ENCODE results near the gene RHCE. TPM values are rescaled to one million over a fixed set of nuclear protein-coding genes. Genes with fewer than 3 reads are reported as not detected.

RHCE gene
- total and polyA plus RNA-seq, 2 experiments from 2014 or later = 0.15 to 0.17 TPM

DNA sequence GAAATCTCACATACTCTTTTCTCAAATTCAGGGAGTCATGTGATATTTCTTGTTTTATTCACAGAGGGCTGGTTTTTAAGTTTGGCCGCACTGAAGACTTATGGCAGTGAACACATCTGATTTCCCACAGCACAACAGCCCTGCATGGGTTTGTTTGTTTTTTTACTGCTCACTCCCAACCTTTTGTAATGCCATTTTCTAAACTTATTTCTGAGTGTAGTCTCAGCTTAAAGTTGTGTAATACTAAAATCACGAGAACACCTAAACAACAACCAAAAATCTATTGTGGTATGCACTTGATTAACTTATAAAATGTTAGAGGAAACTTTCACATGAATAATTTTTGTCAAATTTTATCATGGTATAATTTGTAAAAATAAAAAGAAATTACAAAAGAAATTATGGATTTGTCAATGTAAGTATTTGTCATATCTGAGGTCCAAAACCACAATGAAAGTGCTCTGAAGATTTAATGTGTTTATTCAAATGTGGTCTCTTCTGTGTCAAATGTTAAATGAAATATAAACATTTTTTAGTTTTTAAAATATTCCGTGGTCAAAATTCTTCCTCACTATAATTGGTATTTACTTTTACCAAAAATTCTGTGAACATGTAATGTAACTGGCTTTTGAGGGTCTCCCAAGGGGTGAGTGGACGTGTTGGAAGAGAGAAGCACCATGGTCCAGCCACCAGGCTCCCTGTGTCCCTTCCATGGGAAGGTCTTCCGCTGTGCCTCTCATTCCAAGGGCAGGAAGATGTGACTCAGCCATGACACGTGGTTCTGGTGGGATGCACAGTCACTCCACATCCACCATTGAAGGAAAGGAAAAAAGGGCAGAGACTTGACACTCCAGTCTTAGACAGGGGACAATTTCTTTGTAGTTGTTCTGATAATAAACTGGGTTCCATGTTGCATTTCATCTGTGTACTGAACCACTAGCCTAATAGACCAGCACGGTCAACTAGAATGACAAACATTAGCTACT, 59.7 kb downstream of the RHCE start (continued):
- TF ChIP-seq, protein P1, sequence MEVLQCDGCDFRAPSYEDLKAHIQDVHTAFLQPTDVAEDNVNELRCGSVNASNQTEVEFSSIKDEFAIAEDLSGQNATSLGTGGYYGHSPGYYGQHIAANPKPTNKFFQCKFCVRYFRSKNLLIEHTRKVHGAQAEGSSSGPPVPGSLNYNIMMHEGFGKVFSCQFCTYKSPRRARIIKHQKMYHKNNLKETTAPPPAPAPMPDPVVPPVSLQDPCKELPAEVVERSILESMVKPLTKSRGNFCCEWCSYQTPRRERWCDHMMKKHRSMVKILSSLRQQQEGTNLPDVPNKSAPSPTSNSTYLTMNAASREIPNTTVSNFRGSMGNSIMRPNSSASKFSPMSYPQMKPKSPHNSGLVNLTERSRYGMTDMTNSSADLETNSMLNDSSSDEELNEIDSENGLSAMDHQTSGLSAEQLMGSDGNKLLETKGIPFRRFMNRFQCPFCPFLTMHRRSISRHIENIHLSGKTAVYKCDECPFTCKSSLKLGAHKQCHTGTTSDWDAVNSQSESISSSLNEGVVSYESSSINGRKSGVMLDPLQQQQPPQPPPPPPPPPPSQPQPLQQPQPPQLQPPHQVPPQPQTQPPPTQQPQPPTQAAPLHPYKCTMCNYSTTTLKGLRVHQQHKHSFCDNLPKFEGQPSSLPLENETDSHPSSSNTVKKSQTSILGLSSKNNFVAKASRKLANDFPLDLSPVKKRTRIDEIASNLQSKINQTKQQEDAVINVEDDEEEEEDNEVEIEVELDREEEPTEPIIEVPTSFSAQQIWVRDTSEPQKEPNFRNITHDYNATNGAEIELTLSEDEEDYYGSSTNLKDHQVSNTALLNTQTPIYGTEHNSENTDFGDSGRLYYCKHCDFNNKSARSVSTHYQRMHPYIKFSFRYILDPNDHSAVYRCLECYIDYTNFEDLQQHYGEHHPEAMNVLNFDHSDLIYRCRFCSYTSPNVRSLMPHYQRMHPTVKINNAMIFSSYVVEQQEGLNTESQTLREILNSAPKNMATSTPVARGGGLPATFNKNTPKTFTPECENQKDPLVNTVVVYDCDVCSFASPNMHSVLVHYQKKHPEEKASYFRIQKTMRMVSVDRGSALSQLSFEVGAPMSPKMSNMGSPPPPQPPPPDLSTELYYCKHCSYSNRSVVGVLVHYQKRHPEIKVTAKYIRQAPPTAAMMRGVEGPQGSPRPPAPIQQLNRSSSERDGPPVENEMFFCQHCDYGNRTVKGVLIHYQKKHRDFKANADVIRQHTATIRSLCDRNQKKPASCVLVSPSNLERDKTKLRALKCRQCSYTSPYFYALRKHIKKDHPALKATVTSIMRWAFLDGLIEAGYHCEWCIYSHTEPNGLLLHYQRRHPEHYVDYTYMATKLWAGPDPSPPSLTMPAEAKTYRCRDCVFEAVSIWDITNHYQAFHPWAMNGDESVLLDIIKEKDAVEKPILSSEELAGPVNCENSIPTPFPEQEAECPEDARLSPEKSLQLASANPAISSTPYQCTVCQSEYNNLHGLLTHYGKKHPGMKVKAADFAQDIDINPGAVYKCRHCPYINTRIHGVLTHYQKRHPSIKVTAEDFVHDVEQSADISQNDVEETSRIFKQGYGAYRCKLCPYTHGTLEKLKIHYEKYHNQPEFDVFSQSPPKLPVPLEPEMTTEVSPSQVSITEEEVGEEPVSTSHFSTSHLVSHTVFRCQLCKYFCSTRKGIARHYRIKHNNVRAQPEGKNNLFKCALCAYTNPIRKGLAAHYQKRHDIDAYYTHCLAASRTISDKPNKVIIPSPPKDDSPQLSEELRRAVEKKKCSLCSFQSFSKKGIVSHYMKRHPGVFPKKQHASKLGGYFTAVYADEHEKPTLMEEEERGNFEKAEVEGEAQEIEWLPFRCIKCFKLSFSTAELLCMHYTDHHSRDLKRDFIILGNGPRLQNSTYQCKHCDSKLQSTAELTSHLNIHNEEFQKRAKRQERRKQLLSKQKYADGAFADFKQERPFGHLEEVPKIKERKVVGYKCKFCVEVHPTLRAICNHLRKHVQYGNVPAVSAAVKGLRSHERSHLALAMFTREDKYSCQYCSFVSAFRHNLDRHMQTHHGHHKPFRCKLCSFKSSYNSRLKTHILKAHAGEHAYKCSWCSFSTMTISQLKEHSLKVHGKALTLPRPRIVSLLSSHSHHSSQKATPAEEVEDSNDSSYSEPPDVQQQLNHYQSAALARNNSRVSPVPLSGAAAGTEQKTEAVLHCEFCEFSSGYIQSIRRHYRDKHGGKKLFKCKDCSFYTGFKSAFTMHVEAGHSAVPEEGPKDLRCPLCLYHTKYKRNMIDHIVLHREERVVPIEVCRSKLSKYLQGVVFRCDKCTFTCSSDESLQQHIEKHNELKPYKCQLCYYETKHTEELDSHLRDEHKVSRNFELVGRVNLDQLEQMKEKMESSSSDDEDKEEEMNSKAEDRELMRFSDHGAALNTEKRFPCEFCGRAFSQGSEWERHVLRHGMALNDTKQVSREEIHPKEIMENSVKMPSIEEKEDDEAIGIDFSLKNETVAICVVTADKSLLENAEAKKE (CRISPR knock-in tag; IDR thresholded peaks at IDR 0.05) = no peak

DNA sequence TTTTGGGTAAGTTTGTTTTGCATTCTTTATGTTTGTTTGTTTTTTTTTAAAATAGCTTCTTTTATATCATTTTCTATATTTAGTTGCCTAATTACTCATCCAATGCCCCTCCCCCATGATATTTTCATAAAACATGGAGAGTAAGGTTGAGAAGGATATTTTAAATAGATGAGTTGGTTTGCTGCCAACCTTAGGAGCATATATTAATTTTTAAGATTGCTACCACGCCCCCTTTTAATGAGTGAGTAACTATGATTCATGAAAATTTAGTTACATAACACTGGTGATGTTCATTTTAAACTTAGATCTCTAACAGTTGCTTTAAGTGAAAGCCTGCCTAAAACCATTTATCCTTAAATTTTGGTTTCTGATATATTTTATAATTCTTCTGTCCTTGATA, 63.8 kb downstream of the RHCE start:
- H3K4me3 ChIP-seq = no peak overlapping the region
- no peak for DNase-seq (ENCODE audit: low spot score)
- no peak overlapping the region for H3K27ac ChIP-seq (ENCODE audit: low read depth)
- ATAC-seq = no peak
- Mint-ChIP-seq H3K9me3 (no peaks in the 10 kb centered on the region; the same call in 2 of the 3 replicates), H3K27me3 (ENCODE audit: insufficient read depth, low read depth, poor library complexity) (peaks cover 2% of the 10 kb centered on the region), H3K4me3 (no peak overlapping the region), H3K27ac (no peak overlapping the region), H3K4me1 (no peaks in the 10 kb centered on the region), H3K36me3 (ENCODE audit: low read depth) (peaks cover 43% of the 10 kb centered on the region)
- H3K4me2 ChIP-seq = no peak overlapping the region
- H3K27me3 ChIP-seq (ENCODE audit: insufficient read depth) = no peaks in the 10 kb centered on the region
- H3K36me3 ChIP-seq (ENCODE audit: insufficient read depth) = peaks cover 13% of the 10 kb centered on the region; the same call in 1 of the 2 replicates
- H3F3A ChIP-seq (replicated peaks; ENCODE audit: low read depth) = no peaks in the 10 kb centered on the region
- no peaks in the 10 kb centered on the region for H3K4me1 ChIP-seq (ENCODE audit: insufficient read depth)
- H4K20me1 ChIP-seq (replicated peaks; ENCODE audit: insufficient read depth) = peaks cover 4% of the 10 kb centered on the region; the same call in 1 of the 2 replicates
- H3K9me2 ChIP-seq (ENCODE audit: insufficient read depth) = no peaks in the 10 kb centered on the region
- peaks cover 4% of the 10 kb centered on the region; the same call in 1 of the 2 replicates for H3K79me2 ChIP-seq (replicated peaks; ENCODE audit: insufficient read depth)
- H2AFZ ChIP-seq = no peak overlapping the region
- TF ChIP-seq, protein P2, sequence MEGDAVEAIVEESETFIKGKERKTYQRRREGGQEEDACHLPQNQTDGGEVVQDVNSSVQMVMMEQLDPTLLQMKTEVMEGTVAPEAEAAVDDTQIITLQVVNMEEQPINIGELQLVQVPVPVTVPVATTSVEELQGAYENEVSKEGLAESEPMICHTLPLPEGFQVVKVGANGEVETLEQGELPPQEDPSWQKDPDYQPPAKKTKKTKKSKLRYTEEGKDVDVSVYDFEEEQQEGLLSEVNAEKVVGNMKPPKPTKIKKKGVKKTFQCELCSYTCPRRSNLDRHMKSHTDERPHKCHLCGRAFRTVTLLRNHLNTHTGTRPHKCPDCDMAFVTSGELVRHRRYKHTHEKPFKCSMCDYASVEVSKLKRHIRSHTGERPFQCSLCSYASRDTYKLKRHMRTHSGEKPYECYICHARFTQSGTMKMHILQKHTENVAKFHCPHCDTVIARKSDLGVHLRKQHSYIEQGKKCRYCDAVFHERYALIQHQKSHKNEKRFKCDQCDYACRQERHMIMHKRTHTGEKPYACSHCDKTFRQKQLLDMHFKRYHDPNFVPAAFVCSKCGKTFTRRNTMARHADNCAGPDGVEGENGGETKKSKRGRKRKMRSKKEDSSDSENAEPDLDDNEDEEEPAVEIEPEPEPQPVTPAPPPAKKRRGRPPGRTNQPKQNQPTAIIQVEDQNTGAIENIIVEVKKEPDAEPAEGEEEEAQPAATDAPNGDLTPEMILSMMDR (conservative IDR thresholded peaks at IDR 0.05; ENCODE audit: low read depth in 2 of 2) = no peak
- TF ChIP-seq, protein P3, sequence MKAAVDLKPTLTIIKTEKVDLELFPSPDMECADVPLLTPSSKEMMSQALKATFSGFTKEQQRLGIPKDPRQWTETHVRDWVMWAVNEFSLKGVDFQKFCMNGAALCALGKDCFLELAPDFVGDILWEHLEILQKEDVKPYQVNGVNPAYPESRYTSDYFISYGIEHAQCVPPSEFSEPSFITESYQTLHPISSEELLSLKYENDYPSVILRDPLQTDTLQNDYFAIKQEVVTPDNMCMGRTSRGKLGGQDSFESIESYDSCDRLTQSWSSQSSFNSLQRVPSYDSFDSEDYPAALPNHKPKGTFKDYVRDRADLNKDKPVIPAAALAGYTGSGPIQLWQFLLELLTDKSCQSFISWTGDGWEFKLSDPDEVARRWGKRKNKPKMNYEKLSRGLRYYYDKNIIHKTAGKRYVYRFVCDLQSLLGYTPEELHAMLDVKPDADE (IDR thresholded peaks at IDR 0.05) = no peak
- TF ChIP-seq NANOG (IDR thresholded peaks at IDR 0.05; ENCODE audit: borderline replicate concordance) (no peak), EZH2 (IDR thresholded peaks at IDR 0.05; ENCODE audit: low read depth, unreplicated experiment) (no peak), JUNB (IDR thresholded peaks at IDR 0.05; ENCODE audit: unreplicated experiment) (no peak), CREB1 (CRISPR knock-in tag; IDR thresholded peaks at IDR 0.05; ENCODE audit: low read depth) (no peak), EZH2phosphoT487 (IDR thresholded peaks at IDR 0.05; ENCODE audit: unreplicated experiment) (no peak), STAT1 (IDR thresholded peaks at IDR 0.05; ENCODE audit: unreplicated experiment) (no peak), ZNF331 (CRISPR knock-in tag; IDR thresholded peaks at IDR 0.05; ENCODE audit: low read depth) (no peak)
- TF ChIP-seq, protein P4, sequence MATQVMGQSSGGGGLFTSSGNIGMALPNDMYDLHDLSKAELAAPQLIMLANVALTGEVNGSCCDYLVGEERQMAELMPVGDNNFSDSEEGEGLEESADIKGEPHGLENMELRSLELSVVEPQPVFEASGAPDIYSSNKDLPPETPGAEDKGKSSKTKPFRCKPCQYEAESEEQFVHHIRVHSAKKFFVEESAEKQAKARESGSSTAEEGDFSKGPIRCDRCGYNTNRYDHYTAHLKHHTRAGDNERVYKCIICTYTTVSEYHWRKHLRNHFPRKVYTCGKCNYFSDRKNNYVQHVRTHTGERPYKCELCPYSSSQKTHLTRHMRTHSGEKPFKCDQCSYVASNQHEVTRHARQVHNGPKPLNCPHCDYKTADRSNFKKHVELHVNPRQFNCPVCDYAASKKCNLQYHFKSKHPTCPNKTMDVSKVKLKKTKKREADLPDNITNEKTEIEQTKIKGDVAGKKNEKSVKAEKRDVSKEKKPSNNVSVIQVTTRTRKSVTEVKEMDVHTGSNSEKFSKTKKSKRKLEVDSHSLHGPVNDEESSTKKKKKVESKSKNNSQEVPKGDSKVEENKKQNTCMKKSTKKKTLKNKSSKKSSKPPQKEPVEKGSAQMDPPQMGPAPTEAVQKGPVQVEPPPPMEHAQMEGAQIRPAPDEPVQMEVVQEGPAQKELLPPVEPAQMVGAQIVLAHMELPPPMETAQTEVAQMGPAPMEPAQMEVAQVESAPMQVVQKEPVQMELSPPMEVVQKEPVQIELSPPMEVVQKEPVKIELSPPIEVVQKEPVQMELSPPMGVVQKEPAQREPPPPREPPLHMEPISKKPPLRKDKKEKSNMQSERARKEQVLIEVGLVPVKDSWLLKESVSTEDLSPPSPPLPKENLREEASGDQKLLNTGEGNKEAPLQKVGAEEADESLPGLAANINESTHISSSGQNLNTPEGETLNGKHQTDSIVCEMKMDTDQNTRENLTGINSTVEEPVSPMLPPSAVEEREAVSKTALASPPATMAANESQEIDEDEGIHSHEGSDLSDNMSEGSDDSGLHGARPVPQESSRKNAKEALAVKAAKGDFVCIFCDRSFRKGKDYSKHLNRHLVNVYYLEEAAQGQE (IDR thresholded peaks at IDR 0.05; ENCODE audit: unreplicated experiment) = no peak
